ENCODE data around the gene GPALPP1.

Gene GPALPP1

GRCh38 chr13:44976949-44977583 lies 12.3 kb upstream of the GPALPP1 start:
- TF ChIP-seq CTCF (IDR thresholded peaks at IDR 0.05), result no peak

- no peak for TF ChIP-seq CTCF (IDR thresholded peaks at IDR 0.05)
Observed at GRCh38 chr13:44978328-44978727, 11.0 kb upstream of the GPALPP1 start.

GRCh38 chr13:44989941-44990340 lies 603 bp downstream of the GPALPP1 start:
- TF ChIP-seq CTCF (IDR thresholded peaks at IDR 0.05), result no peak

- TF ChIP-seq CTCF (IDR thresholded peaks at IDR 0.05), result no peak
Observed at GRCh38 chr13:45003417-45003816, 14.1 kb downstream of the GPALPP1 start.

GRCh38 chr13:45004096-45004495 lies 14.8 kb downstream of the GPALPP1 start:
- no peak for TF ChIP-seq CTCF (IDR thresholded peaks at IDR 0.05)

- TF ChIP-seq CTCF (IDR thresholded peaks at IDR 0.05), result no peak
Observed at GRCh38 chr13:45007225-45007624, 17.9 kb downstream of the GPALPP1 start.

GRCh38 chr13:45007823-45008222 lies 18.5 kb downstream of the GPALPP1 start:
- no peak for TF ChIP-seq CTCF (IDR thresholded peaks at IDR 0.05)

GRCh38 chr13:45011198-45011597 lies 21.9 kb downstream of the GPALPP1 start:
- no peak for TF ChIP-seq CTCF (IDR thresholded peaks at IDR 0.05)

All from LNCAP (cell line).